ENCODE results near the gene HOXB3.
A peak's percentile ranks its signal among the peaks of the same experiment; 100 is the strongest.

HOXB3 gene

DNA sequence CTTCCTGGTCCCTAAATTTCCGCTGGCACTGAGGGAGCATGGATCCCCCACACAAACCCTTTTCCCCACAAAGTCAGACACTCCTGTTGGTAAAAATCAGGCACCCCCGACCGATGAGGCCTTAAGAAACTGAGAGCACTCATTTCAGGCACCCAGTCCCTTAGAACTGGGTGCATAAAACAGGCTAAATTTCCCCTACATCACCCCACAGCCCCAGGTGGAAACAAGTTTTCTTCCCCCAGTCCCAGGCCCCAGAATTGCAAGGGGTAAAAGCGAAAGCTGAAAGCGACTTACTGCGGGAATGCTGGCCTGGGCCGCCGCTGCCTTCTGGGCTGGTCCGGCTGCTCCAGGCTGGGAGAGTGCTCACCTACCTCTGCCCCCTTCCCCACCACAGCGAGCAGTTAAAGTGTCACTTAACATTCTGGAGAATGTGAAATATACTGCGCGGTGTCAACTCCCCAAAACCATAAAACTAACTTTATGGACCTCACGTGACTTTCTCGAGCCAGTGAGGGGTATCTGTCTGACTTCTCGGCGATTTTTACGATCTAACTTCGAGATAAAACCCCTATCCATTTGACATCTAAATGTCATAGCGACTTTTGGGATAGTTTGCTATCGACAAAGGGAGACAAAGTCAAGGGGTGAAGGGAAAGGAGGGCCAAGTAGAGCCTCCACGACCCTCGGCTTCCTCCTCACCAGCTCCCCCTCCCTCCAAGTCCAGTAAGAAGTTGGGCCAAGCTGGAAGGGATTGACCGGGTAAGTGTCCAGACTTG is at the start of gene HOXB3:
Gene HOXB3, minus strand, starts transcription at position 411 of the 776 bp plus-strand sequence. CDS start 37,767 bp downstream, outside the sequence.
- no peak for DNase-seq

DNA sequence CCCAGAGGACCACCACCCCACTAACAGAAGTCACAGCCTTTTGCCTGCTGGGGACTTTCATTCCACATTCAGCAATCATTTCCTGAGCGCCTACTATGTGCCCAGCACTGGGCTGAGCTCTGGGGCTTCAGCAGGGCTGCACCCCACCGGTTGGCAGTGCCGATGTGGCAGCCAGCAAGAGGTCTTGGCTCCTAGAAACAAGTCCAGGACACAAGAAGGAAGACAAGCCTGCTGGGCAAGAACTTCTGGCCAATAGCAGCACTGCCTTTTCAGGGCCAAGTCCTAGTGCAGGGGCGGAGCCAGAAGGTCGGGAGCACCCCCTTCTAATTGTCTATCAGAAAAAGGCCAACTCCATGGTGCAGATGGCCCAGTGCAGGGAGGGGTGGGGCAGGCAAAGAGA is 49.1 kb upstream of the HOXB3 start:
- DNase-seq = no peak

DNA sequence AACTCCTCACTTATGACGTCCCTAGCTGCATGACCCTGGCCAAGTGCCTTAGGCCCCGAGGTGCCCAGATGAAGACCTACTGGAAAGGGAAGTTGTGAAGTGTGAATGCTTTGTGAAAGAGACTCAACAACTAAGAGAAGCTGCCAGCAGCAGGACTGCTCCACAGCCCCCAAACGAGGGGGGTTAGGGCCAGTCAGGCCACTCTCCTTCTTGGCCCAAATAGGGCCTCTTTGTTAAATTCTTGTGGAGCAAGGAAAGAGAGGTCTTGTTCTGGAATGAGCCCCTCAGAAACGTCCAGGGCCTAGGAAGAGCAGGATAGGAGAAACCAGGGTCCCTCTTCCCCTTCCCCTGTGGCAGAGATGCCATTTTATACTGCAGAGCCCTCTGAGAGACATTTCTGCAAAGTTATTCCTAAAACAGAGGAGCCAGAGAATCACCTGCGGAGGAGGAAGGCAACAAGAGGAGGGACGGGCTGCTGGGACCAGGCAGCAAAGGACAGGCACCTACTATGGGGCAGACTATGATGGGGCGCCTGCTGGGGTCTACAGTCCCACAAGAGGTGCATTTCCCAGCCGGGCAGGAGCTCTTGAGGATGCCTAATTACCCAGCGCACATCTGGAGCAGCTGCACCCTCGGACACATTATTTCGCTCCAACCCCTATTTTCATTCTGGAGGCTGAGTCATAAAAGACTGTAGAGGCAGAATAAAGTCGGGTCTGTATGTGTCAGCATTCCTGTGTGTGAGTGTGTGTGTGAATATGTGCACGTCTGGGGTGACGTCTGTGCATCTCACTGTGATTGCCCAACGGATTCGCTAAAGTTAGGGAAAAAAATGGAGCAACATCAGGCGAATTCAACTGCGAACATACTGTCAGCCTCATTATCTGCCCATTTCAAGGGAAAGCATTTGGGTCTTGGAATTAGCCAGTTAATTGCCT is 47.6 kb upstream of the HOXB3 start:
- no peak for DNase-seq

DNA sequence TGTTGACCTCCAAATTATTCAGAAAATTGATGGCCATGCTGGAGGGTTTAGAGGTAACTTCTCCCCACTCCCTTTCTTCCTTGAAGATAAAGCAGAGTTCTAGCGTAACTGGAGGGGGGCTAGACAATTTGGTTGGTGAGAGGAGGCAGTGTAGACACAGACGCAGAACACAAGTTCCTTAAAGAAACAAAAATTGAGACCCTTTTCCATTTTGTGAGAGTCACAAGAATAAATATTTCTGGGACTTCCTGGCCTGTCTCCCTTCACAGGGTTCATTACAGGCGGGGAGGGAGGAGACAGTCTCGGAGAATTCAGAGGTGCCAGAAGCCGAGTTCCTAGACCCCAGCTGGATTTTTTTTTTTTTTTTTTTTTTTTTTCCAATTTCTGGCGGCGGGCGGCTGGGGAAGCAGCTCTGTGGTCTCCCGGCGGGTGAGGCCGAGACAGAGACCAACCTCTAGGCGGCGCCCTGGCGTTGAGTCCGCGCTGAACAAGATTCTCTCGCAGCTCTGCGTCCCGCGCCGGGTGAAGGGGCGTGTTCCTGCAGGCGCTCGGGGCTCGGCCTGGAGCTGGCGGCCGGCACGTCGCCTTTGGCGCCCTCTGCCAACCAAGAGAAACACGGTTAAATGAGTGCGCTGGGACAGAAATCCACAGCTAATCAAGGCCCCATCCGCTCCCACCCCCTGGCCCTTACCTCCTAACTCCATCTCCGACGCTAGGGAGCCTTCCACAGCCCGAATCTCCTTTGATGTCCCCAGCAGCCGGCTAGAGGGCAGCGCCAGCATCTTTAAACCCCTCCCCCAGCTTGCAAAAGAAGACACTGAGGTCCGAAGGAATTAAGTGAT is 46.4 kb upstream of the HOXB3 start:
- peak; percentile 76 to 97 for DNase-seq

DNA sequence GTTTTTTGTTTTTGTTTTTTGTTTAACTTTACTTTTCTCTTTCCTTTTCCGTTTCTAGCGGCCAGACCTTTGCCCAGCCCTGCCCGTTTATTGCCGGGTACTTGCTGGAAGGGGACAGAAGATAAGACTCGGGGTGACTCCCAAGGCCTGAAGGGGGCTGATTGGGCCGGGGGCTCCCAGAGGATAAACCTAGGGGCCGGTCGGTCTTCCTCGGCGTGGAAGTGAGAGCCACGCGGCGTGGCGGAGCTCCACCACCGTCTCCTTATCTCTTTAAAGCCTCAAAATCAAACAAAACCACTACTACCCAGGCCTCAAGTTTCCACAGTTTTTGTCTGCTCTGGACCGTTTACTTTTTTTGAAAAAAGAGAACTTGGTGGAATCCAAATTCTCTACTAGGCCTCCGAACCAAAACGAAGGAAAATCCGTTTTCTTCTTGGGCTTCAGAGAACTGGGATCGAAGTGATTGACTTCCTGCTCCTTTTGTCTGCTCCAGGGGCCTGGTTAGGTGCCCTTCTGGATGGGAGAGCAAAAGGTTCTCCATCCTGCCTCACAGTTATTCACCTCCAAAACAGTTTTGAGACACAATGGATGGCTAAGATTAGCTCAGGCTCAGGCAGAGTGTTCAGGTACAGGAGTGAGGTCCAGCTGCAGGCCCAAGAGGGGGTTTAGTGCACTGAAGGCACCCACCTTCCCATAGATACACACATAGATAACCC is 44.6 kb upstream of the HOXB3 start:
- no peak for DNase-seq

DNA sequence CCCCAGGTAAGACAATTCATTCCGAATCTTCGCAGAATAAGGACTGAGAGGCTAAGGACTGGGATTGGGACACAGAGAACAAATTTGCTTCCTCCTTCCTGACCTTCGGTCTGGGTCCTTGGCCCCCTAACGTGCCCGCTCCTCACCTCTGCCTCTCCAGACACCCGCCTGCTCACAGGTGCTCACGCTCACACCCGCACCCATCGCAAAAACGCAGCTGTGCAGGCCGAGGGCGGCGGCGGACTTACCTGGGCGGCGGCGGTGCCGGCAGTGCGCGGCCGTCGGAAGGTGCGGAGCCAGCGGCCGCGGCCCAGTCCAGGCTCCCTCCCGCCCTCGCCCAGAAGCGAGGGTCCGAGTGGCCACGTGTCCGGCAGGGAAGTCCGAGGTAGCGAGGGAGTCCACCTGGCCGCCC is 43.2 kb upstream of the HOXB3 start:
- DNase-seq = no peak

DNA sequence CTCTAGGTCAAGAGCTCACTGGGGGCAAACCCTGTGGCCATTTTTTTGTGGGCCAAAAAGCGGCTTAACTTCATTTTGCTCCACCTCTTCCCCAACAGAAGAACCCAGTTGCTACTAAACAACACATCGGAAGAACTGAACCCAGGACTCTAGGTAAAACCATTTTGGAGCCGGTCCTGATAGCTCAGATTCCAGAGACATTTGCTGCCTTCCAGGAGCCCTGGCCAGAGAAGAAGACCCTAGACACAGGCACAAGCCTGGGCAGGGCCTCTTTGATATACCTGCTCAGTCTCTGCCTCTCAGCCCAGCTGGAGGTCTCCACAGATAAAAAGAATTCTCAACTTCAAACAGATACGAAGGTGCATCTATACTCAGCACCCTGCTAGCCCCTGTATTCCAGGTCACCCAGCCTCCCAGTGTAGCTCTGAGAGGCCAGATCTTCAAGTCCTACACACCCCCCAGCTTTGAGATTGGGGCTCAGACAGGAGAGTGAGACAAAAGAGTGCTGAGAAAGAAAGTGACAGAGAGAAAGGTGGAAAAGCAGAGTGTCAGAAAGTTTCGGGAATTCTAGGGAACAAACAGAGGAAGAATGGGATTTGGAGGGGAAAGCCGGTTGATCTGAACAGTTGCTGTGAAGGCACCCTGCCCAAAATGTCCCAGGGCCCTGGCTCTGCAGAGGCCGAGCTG is 42.7 kb upstream of the HOXB3 start:
- DNase-seq = no peak

DNA sequence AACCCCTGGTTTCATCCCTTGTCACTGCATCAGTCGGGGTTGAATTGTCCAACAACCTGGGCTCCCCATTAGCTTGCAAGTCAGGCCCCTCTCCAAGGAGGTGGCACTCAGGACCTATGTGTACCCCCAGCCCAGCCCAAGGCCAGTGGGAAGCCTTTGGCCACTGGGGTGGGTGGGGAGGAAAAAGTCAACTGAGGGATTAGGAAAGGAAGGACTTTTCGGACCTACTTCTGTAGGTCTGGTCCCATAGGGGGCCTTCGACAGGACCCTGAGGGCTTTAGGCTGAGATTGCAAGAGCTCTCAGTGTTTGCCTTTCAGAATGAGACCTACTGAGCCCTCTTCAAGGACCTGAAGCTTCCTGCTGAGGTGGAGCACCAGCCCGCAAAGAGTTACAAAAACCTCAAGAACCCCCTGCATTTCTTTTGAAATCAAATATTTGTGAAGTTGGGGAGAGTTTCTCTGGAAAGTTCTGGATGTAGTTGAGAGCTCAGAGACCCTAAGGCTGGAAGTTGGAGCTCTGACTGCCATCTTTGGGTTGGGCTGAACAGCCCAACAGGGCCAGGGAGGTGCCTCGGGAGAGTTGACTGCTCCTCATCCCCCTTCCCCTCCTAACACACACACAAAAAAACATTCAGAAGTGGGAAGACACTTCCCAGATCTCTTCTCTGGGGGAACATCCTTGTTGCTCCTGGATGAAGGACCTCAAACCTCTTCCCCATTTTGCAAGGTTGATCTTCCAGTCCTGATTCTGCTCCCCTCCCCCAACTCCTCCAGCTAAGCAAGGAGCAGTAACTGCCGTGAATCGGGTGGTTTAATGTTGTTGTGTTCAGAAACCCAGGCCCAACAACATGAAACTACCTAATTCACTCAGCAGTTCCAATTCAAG is 41.9 kb upstream of the HOXB3 start:
- no peak for DNase-seq

DNA sequence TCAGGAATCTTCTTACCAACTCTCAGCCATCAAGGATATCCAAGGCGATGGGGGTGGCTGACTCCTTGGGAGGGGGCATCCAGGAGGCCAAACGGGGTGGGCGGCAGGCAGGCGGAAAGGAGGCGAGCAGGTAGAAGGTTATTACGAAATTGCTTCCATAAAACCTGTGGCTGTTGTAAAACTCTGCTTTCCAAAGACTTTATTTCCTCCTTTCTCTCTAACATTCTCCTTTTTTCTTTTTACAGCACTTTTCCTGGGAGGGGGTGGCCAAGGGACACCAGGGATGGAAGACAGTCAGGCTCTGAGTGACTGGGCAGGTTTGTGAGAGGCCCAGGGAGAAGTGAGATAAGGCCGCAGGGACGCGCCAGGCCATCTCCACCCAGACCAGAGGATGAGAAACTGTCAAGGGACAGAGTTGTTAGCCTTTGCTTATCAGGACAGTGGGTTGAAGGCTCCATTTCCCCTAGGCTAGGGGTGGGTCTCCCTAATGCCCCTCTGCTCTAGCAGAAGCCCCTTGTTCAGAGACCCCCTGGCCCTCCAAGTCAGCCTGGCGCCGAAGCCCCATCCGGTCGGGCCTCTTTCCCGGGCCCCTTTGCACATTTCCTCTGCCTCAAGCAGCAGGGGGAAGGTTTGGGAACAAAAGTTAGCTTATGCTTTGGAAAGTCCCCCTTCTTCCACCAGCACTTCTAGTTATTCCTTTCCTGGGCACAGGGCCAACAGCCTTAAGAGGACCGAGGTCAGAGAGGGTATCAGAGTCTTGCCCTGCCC is 41.1 kb upstream of the HOXB3 start:
- no peak for DNase-seq

DNA sequence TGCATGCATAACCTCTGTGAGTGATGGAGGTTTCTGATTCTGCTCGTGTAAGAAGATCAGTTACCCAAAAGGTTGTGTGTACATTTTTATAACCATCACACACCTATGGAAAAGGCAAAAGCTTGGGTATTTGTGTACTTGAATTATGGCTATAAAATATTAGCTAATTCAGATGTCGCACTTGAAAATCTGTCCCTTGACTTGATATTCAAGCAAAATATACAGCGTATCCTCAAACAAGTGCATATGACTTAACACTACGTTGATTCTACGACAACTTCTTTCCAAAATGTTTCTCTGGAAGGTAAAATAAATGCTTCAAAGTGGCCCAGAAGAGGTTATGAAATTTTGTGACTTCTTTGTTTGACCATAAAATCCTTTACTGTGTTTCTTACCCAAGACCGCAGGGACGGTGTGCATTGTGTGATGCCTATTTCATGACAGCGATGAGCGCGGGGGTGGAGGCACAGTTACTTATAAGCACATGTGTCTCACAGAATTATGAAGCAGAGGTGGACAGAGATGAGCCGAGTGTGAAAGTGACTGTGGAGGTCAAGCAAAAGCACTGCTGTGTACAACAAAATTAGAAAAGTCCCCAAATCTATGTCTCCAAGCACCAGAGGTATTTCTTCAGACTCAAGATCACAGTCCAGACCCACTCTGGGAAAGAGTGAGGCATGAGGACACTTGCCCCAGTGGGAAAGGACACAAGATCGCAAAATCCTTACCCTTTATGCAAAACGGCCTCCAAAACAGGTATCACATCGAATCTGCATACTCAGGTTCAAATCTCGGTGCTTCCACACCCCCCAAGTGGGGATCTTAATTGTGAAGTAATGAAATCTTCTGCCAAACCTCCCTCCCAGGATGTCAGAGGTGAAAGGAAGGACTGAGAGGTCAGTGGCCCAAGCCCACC is 40.2 kb upstream of the HOXB3 start:
- DNase-seq = no peak

DNA sequence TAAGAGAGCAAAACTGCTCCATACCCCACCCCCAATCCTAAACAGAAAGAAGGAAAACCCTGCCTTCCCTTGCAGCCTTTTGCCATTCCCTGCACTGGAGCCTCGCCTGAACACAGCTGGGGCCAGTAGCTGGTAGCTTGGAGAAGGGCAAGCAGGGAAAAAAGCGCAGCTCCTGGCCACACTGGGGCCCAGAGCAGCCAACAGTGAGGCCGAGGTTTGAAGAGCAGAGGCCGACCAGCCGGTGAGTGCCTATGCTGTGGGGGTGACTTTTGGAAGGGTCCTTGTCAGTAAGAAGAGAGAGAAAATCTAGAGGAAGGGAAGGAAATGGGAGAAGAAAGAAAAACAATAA is 39.3 kb upstream of the HOXB3 start:
- no peak for DNase-seq

DNA sequence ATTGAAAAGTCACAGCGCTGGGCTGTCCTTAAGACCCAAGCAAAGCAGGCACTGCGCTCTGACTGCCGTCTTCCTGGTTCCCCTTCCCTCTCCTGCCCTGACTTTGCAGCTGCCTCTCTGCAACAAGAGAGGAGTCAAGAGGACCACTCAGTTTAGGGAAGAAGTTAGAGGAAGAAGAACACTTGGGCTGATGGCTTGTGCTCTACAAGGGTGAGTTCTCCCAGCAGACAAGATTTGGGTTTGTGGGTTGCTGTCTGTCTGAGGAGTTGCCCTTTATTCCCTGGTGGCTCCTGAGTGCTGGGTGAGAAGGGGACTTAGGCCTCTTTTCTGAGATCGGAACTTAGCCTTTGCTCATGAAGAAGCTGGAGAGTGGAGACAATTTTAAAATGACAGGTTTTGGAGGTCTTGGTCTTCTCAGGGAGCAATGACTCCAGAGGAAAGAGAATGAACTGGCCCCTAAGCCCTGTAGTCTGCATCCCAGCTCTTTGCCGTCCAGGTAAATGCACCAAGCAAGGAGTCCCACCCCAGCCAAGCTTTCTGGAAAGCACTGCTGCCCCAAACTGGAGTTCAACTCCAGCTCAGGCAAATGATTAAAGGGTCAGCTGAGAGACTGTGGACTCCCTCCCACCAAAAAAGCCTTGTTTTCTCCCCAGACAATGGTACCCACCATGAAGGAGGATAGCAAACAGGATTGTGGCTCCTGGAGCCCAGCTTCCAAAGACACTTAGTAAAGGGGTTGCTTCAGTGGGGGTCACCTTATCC is 38.8 kb upstream of the HOXB3 start:
- DNase-seq = no peak

DNA sequence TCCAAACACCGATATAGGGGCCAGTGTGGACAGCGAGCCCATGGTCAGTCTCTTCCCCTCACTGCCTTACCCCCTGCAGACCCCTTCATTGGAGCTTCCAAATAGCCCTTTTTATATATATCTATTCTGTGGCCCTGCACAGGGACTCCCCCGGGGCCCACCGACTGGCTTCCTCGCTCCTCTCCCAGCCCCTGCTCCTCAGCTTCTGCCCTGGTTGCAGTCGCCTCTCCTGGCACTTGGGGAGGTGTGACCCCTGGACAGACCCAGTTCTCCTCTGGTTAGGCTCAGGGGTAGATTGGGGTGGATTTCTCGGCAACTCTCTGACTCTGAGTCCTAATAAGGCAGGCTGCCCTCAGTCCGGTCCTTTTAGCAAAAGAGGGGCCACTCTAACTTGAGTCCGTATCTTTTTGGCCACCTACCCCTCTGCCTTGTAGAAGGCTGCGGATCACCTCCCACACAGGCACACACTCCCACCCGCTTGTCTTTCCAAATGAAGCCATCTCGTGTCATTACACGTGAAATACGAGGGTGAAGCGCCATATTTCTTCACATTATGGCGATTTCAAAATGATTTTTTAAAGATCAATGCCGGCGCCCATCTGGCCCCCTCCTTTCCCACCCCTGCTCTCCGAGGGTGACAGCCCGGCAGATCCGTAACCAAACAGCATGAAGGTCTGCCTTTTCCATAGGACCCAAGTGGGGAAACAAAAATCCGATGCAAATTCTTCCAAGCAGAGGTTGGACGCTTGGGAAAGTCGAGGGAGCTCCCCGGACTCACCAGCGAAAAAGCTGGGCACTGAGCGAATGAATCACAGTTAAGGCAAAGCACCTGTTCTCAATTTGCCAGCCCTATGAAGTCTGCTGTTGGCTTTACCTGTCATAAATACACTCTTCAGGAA is 37.8 kb upstream of the HOXB3 start:
- DNase-seq = no peak

DNA sequence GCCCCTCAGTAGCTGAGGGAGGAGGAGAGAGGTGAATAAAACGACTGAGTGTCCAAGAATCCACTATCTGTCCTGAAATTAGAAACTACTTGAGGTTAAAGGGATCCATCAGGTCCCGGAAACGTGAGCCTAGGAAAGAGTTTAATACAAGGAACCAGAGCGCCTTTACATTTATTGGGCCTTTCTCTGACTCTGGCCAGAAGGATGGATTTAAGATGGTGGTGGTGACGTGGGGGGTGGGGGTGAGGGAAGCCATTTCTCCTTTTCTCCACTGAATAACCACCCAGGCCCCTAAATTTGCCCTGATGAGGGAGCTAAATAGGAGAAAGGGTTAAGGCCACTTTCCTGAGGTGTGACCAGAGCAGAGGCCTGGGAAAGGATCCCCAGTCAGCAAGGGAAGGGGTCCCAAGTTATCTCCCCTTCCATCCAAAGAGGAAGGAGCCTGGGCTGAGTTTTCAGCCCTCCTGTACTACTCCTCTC is 37.1 kb upstream of the HOXB3 start:
- no peak for DNase-seq

DNA sequence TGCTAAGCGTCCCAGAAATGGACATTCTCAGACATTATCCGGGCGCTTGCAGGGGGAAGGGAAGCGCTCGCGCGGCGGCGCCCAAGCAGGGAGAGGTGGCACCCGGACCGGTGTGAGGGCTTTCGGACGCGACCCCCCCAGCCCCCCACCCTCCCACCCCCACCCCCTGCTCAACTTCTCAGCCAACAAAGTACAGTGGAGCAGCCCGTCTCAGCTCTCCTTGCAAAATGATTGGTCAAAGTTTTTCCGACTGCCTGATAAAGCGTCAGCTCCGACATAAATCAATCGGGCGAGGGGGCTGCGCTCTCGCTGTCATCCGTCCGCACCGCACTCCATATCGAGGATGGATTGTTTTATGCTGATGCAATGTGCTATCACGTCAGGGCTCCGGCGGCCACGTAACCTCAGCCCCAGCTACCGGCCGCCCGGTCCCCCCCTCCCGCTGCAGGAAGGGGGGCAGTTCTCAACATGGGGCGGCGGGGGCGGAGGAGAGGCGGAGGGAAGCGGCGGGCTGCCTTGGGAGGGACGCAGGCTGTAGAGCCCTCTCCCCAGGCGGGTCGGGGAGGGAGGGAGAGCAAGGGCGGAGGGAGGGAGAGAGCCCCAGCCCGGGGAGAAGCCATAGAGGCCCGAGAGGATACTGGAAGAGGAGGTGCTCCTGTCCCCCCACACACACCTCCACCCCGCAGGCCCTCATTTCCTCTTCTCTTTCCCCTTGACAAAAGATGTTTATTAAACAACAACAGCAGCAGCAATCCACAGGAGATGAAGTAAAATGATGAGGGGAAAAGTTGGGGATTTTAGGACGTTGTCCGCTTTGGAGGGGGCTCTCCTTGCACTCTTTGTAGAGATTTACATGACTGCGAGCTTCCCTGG is 36.4 kb upstream of the HOXB3 start, which contains the start of gene HOXB9:
Gene HOXB9, minus strand, starts transcription at position 114 of the 873 bp plus-strand sequence. Its CDS starts 89 bp downstream, at position 25.
- DNase-seq = no peak

All from NCI-H526 (cell line).